WERI-Rb-1 (cell line): Measurements from ENCODE around the gene TULP4.

Source experiments
- DNase-seq: peaks from one replicate; pipeline ENCODE4 v3.0.0-alpha.2; 2020
- H3K27ac ChIP-seq: fragments of 250-450 bp; sonication (Bioruptor Pico); 2 replicates; pipeline ENCODE4 v1.5.1; 2020; ENCODE audit warnings: mild to moderate bottlenecking, moderate library complexity
- H3K27me3 ChIP-seq: fragments of 250-450 bp; sonication (Bioruptor Pico); 2 replicates; pipeline ENCODE4 v1.5.1; 2021; ENCODE audit warnings: mild to moderate bottlenecking, low read depth, moderate library complexity; ENCODE audit not compliant: insufficient read depth, severe bottlenecking
- H3K36me3 ChIP-seq: fragments of 250-450 bp; sonication (Bioruptor Pico); 2 replicates; pipeline ENCODE4 v1.5.1; 2020; ENCODE audit warnings: mild to moderate bottlenecking, moderate library complexity
- H3K4me3 ChIP-seq: 2 replicates; pipeline ENCODE4 v1.5.1; 2011; ENCODE audit warnings: low read depth, mild to moderate bottlenecking, control low read depth, low read length
- H3K9me3 ChIP-seq: fragments of 250-450 bp; sonication (Bioruptor Pico); 2 replicates; pipeline ENCODE4 v1.5.1; 2021; ENCODE audit warnings: mild to moderate bottlenecking, moderate library complexity; ENCODE audit not compliant: severe bottlenecking
- TF ChIP-seq, protein P1 (sequence below): IDR thresholded peaks from 2 replicates; pipeline ENCODE4 v1.5.1; 2011; ENCODE audit warnings: low read depth, mild to moderate bottlenecking, control low read depth, inconsistent platforms, low read length

The TULP4 gene

GRCh38 chr6:158322400-158322723, 10.1 kb downstream of the TULP4 start:
- DNase-seq = no peak
- TF ChIP-seq, protein P1, sequence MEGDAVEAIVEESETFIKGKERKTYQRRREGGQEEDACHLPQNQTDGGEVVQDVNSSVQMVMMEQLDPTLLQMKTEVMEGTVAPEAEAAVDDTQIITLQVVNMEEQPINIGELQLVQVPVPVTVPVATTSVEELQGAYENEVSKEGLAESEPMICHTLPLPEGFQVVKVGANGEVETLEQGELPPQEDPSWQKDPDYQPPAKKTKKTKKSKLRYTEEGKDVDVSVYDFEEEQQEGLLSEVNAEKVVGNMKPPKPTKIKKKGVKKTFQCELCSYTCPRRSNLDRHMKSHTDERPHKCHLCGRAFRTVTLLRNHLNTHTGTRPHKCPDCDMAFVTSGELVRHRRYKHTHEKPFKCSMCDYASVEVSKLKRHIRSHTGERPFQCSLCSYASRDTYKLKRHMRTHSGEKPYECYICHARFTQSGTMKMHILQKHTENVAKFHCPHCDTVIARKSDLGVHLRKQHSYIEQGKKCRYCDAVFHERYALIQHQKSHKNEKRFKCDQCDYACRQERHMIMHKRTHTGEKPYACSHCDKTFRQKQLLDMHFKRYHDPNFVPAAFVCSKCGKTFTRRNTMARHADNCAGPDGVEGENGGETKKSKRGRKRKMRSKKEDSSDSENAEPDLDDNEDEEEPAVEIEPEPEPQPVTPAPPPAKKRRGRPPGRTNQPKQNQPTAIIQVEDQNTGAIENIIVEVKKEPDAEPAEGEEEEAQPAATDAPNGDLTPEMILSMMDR = no peak
- no peak overlapping the region for H3K27ac ChIP-seq

DNA sequence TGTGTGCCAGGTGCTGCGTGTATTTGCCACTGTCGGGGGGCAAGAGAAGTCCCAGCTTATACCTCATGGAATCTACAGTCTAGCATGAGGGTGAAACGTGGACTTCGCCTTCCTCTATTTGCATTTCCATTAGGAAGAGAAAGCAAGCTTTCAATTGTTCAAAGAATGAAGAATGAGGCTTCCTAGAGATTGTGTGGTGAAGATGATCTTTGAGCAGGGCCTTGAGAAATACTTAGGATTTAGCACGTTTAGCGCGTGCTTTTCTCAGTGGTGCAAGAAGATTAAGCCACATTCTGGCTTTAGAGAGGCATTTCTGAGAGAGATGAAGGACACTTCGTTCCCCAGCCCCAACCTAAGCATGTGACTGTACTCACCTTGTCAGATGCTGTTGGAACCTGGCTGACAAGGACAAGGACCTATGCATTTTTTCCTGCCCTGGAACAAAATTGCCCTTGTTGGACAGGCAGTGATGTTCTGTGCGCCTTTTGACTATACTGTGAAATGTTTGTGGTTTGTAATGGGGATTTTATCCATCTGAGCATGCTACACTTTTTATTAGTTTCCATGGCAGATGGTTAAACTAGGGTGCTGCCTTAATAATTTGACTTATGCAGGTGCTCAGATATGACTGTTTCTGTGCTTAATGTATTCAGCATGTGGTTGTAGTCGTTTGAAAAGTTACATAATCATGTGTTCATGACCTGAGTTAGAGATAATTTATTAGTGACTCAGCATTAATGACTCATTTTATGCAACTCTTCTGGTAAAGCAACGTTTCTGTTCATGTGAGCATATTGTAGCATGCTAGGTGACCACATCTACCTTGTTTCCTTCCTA, 10.7 kb downstream of the TULP4 start:
- TF ChIP-seq, protein P1 = no peak
- H3K27ac ChIP-seq = no peak overlapping the region
- H3K4me3 ChIP-seq = no peak overlapping the region
- no peak for DNase-seq
- H3K36me3 ChIP-seq = peaks cover 12% of the 10 kb centered on the region
- no peaks in the 10 kb centered on the region for H3K27me3 ChIP-seq
- no peaks in the 10 kb centered on the region for H3K9me3 ChIP-seq

More at GRCh38 chr6:158322400-158322723, 10.1 kb downstream of the TULP4 start:
- Histone ChIP-seq H3K4me3 (no peak overlapping the region), H3K36me3 (peaks cover 13% of the 10 kb centered on the region), H3K27me3 (no peaks in the 10 kb centered on the region), H3K9me3 (no peaks in the 10 kb centered on the region)

DNA sequence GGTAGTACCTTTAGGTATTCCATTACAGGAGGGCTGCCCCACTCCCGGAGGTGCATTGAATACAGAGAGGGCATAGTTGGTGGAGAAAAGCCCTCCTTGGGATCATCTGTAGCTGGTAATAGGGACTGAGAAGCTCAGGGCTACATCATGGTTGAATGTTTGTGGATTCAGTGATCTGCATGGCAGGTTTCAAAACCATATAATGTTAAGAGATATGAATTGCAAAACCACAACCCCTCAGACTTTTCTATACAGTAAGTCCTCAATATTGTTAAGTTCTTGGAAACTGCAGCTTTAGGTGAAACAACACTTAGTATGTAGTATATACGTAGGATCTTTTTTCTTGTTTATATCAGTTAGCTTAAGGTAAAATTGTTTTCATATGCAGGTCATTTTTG, 11.3 kb downstream of the TULP4 start:
- no peak for DNase-seq
- Histone ChIP-seq H3K36me3 (peaks cover 8% of the 10 kb centered on the region), H3K27ac (no peak overlapping the region), H3K4me3 (no peak overlapping the region), H3K27me3 (no peaks in the 10 kb centered on the region), H3K9me3 (no peaks in the 10 kb centered on the region)
- TF ChIP-seq, protein P1 = no peak

DNA sequence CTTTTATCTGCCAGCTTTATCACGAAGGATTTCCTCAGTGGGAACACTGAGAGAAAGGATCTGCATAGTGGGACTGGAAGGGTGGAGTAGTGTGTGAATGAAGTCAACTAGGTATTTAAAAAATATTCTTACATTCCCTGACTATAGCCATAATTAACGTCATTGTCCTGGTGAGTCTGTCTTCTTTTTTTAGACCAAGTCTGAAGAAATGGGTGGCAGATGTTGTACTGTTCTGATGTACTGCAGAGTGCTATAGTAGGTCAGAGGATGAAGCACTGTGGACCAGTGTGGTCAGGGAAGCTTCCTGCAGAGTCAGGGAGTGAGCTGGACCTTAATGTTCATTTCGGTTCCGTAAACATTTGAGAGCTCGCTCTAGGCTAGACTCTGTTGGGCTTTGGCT, 11.9 kb downstream of the TULP4 start:
- DNase-seq = no peak
- Histone ChIP-seq H3K9me3 (no peaks in the 10 kb centered on the region), H3K27me3 (no peaks in the 10 kb centered on the region), H3K4me3 (no peak overlapping the region), H3K36me3 (peaks cover 8% of the 10 kb centered on the region), H3K27ac (no peak overlapping the region)
- TF ChIP-seq, protein P1 = no peak

DNA sequence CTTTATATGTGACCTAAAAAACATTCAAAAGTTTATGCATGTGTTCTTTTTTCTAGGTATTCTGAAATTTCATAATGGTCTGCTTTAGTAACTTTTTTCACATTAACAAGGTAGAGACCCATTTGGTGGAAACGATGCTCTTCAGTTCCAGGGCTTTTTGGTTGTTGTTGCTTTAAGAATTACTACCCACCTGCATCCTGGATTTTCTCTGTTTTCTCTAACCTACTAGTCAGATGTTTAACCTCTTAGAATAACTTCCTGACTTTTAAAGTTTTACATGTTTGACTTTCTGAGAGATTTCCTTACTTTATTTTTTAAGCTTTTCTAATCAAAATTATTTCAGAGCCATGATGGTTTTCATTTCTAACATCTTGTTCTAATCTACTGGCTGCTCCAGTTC, 14.9 kb downstream of the TULP4 start:
- H3K9me3 ChIP-seq = peaks cover under 1% of the 10 kb centered on the region
- no peak for DNase-seq
- no peaks in the 10 kb centered on the region for H3K27me3 ChIP-seq
- no peak overlapping the region for H3K27ac ChIP-seq
- no peak overlapping the region for H3K4me3 ChIP-seq
- TF ChIP-seq, protein P1 = no peak
- peaks cover 6% of the 10 kb centered on the region; the same call in 1 of the 2 replicates for H3K36me3 ChIP-seq

GRCh38 chr6:158328952-158329351, 16.7 kb downstream of the TULP4 start:
- no peak overlapping the region for H3K27ac ChIP-seq
- DNase-seq = no peak
- peaks cover 22% of the 10 kb centered on the region for H3K36me3 ChIP-seq
- TF ChIP-seq, protein P1 = no peak
- H3K4me3 ChIP-seq = no peak overlapping the region
- H3K9me3 ChIP-seq = peaks cover 6% of the 10 kb centered on the region
- no peaks in the 10 kb centered on the region for H3K27me3 ChIP-seq
